ENCODE data around the gene KISS1R.

The KISS1R gene

DNA sequence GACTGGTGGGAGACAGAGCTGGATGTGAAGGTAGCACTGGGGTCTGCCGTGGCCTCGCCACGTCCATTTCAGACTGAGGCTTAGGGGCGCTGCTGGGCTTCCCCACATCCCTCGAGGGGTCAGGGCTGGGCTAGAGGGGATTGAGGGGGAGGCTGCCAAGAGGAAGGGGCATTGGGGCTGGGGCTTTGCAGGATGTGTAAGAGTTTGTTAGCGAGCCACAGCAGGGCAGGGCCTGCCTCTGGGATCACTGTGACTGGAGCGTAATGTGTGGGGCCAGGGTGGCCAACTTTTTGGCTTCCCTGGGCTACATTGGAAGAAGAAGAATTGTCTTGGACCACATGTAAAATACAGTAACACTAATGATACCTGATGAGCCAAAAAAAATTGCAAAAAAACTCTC, 22.8 kb downstream of the KISS1R start:
- DNase-seq: no peak

DNA sequence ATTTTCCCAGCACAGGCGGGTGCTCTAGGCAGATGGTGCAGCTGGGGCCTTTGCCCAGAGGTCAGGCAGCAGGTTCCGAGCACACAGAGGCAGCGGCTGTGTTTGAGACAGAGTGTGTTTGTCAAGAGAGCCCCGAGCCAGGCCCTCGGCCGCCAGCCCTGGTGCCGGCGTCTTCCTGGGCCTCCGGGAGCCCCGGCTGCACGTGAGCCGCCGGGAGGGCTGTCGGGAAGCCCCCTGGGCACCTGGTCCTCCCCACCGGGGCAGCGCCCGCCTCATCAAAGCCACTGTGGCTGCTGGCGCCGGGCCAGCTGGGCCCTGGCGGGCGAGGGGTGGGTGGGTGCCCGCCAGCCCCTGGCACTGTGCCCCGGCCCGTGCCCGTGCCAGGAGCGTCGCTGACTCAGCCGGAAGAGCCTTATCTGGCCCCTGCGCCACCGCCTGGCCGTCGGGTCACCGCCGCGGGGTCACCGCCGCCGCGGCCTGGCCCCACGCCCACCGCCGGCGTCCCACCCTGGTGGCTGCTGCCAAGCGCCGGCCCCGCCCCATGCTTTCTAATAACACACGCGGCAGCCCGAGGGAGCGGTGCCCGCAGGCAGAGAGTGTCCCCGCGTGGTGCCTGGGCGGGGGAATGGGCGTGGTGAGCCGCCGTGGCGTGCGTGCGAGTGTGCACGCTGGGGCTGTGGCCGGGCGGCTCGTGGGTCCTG, 23.6 kb downstream of the KISS1R start:
- DNase-seq: peak; percentile 45 to 75

DNA sequence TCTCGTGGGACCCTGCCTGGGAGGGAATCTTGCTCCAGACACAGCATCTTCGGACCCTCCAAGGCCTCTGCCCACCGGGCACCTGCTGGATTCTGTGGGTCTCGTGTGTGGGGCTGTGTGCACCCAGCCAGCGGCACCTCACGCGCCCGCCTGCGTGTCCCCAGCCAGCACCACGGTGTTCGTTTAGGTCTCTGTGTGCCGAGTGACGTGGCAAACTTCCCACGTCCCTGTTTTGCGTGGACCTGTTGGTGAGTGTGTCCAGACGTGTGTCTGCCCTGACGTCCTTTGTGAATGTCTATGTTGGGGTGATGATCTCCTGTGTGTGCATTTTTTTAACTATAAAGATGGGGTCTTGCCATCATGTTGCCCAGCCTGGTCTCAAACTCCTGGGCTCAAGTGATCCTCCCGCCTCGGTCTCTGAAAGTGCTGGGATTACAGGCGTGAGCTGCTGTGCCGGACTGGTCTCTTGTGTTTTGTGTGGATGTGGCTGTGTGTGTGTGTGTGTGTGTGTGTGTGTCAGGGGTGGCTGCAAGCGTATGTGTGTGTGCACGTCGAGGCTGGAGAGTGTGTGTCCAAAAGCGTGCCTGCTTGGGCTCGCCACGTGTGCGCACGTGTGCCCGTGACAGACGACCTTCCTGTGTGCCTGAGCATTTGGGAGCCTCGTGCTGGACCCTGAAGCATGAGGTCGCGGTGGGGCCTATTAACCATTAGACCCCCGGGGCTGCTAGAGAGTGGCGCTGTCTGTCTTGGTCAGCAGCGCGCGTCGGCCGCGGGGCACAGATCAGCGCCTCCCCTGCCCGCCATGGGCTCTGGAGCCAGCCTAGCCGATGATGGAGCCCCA, 24.4 kb downstream of the KISS1R start:
- DNase-seq: no peak

DNA sequence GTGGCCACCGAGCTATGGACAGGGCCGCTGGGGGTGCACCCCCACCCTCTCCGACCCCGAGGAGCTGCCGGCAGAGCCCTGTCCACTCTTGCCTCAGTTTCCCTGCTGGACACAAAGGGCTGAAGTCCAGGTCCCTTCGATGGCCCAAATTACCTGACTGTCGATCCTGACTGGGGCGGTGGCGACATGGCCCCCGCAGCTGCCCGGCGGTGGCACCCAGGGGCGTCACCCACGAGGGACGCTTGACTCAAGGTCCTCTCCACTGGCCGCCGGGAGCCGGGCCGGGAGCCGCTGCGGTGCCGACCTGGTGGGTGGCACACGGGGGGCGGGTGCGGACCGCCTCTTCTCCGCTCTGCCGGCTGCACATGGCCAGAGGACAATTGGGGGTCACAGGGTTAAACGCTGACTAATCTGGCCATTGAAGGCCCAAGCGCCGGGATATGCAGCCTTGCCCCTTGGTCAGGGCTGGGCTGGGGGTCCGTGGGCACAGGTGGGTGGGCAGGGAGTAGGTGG, 25.1 kb downstream of the KISS1R start:
- DNase-seq: no peak

DNA sequence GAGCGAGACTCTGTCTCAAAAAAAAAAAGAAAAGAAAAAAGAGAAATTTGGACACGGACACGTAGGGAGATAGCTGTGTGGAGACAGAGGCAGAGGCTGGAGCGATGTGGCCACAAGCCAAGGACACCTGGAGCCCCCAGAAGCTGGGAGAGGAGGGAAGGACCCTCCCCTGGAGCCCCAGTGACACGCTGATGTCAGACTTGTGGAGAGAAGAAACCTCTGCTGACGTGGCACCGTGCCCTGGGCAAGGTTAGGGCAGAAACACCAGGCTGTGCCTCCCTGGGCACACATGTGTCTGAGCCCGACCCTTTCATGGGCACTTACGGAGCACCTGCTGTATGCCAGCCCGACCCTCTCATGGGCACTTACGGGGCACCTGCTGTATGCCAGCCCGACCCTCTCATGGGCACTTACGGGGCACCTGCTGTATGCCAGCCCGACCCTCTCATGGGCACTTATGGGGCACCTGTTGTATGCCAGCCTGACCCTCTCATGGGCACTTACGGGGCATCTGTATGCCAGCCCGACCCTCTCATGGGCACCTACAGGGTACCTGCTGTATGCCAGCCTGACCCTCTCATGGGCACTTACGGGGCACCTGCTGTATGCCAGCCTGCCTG, 26.5 kb downstream of the KISS1R start:
- DNase-seq: no peak

DNA sequence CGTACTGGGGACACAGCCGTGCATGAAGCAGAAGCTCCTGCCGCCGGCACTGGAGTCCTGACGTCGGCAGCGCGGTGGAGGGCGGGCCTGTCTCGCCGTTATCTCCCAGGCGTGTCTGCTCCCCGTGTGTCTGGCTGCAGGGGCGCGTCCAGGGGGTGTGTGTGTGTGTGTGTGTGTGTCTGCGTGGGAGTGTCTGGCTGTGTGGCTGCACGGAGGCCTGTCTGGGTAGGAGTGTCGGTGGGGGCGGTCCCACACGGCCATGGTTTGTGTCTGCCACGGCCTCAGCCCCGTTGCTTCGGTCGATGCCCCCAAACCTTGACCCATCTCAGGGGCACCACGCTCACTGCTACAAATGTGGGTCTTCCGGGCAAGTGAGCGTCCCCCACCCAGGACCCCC, 27.0 kb downstream of the KISS1R start:
- DNase-seq: no peak

DNA sequence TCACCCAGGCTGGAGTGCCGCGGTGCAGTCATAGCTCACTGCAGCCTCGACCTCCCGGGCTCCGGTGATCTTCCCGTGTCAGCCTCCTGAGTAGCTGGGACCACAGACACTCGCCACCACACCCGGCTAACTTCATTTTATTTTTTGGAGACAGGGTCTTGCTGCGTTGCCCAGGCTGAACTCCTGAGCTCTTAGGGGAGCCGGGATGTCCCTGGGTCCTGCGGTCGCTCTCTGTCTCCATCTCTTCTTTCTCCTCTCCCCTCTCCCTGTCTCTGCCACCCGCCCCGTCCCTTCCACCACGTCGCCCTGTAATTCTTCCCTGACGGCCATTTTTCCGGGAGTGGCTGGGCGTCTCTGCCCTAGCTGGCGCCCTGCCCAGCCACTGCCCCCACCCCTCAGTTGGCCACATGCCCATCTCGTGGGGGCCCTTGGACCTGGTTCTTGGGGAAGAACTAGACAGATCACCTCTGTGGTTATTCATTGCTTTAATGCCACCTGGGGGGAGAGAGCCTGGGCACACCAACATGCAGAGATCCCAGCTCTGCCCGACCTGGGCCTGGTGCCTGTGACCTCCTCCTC, 27.6 kb downstream of the KISS1R start:
- DNase-seq: no peak

DNA sequence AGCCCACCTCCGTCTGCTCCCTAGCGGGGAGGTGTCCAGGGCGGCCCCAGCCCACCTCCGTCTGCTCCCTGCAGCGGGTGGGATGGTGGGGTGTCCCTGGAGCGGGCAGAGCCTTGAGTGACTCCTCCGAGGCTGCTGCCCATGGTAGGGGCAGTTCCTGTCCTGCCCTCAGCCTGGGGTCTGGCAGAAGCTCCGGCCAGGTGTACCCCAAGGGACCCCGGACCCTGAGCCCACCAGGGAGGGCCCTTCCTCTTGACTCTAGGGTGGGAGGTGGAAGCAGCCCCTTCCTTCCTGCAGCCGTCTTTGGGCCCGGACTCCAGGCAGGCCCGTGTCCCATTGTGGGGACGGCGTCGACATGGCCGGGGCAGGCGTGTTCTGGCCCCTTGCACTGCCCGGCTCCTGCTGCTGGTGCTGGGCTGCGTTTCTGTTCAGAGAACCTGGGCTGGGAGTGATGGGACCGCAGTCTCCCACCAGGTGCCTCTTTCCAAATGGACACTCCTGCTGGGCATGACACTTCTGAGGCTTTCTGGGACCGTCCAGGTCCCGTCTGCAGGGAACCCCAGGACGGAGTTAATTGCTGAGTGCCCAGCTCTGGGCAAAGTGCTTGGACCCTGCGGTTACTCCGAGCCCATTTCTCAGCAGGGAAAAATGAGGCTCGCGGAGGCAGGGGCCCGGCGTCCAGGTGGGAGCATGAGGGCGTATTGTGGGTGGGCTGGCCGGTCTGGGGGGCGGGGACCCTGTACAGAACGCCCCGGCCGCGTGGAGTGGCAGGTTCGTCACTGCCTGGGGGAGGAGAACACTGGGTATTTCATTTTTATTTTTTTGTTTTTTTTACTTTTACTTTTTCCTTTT, 28.5 kb downstream of the KISS1R start:
- no peak for DNase-seq

DNA sequence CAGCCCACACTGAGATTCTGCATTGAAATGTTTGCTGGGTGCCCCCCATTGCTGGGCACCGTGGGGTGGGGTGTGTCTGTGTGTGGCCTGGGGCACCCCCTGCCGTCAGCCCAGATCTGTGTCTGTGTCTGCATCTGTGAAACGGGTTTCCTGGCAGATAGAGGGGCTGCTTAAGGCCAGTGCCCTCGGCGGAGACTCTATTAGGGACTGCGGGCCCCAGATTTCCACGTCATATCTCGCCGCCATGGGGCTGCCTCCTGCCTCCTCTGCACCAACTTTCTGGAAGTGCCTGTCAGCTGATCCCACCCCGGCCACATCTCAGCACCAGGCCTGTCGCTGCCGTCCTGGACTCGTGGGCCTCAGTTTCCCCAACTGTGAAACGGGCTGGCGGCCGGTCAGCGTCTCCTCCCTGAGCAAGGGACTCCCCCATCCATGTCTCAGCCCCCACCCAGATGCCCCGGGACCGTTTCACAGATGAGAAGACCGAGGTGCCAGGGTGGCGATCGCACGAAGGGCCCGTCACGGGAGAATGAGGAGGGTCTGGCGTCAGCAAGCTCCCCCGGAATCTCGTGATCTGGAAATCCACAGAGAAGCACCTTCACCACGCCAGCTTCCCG, 30.1 kb downstream of the KISS1R start:
- no peak for DNase-seq

DNA sequence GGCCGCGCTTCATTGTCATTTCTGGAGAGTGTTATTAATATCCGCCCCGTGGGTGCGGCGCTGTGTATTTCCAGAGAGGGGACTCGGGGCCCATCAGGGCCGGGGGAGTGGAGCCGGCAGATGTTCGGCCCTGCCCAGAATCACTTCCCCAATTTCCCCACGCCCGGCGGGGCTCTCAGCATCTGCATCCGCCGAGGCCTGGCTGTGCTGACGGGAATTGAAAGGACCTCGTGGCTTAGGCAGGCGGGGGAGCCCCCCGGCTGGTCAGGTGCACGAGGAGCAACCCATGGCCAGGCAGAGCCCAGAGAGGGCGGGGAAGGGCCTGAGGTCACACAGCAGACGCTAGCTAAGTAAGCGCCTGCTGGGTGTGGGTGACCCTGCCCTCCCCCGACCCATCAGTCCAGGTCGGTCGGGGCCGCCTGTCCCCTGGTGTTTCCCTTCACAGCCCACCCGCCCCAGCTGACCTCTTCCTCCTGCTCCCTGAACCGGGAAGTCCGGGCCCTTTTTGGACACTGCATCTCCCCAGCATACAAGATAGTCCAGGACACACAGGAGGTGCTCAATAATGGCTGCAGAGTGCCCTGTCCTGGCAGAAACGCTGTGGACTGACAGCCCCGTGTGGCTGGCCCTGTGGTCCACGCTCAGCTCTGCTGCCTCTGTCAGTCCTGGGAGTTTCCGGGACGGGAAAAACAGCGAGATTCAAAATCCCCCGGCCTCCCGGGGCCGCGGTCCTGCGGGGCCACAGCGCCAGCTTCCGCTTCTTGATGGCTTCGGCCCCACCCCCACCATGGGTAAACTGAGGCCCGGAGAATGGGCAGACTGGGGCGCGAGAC, 30.8 kb downstream of the KISS1R start:
- DNase-seq: no peak

DNA sequence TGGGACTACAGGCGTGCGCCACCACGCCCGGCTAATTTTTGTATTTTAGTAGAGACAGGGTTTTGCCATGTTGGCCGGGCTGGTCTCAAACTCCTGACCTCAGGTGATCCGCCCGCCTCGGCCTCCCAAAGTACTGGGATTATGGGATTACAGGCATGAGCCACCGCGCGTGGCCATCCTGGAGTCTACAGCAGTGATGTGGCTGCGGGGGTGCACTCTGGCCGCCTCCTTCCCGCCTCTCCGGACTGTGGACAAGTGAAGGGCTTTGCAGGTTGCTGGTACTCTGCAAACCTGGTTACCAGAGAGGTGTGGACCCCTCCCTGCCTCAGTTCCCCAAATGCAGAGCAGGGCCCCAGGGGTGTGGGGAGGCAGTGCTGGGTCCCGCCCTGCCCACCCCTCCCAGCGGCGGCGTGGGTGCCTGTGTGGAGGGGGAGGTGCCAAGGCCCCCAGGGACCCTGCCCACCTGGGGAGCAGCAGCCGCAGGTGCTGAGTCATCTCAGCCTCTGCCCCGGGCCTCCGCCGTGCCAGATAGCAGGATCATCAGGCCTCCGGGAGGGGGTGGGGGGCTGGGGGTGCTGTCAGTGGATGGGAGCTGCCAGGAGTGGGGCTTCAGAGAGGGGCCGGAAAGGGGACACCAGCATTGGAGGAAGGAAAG, 31.8 kb downstream of the KISS1R start:
- no peak for DNase-seq

DNA sequence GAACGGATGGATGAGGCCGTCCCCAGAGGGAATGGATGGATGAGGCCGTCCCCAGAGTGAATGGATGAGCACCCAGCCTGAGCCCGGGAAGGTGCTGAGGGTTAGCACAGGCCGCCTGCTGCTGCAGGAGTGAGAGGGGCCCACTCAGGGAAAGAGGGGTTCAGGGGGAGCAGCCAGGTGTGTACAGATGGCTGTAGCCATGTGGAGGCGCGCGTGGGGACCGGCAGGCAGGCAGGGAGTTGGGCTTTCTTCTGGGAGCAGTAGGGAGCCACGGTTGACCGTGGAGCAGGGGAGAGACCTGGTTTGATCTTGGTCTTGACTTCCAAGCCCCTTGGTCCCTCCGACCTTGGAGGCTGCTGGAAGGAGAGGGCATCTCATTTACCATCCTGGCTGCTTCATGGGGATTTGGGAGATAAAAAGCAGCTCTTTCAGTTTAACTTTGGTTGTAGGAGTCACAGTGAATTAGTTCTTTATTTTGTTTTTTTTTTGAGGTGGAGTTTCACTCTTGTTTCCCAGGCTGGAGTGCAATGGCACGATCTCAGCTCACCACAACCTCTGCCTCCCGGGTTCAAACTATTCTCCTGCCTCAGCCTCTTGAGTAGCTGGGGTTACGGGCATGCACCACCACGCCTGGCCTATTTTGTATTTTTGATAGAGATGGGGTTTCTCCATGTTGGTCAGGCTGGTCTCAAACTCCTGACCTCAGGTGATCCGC, 33.4 kb downstream of the KISS1R start:
- no peak for DNase-seq

DNA sequence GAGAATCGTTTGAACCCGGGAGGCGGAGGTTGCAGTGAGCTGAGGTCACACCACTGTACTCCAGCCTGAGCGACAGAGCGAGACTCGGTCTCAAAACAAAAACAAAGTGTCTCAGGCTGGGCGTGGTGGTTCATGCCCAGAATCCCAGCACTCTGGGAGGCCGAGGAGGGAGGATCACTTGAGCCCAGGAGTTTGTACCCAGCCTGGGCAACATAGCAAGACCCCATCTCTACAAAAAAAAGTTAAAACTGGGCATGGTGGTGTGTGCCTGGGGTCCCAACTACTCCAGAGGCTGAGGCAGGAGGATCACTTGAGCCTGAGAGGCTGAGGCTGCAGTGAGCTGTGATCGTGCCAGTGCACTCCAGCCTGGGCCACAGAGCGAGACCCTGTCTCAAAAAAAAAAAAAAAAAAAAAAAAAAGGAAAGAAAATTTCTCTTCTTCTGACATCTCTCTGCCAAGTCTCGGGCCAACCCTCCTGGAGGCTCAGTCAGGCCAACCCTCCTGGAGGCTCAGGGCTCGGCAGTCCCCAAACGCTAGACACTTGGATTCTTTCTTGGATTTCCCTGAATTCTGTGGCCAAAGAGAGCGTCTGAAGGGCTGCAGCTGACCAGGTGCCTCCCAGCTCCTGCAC, 35.0 kb downstream of the KISS1R start:
- DNase-seq: no peak

DNA sequence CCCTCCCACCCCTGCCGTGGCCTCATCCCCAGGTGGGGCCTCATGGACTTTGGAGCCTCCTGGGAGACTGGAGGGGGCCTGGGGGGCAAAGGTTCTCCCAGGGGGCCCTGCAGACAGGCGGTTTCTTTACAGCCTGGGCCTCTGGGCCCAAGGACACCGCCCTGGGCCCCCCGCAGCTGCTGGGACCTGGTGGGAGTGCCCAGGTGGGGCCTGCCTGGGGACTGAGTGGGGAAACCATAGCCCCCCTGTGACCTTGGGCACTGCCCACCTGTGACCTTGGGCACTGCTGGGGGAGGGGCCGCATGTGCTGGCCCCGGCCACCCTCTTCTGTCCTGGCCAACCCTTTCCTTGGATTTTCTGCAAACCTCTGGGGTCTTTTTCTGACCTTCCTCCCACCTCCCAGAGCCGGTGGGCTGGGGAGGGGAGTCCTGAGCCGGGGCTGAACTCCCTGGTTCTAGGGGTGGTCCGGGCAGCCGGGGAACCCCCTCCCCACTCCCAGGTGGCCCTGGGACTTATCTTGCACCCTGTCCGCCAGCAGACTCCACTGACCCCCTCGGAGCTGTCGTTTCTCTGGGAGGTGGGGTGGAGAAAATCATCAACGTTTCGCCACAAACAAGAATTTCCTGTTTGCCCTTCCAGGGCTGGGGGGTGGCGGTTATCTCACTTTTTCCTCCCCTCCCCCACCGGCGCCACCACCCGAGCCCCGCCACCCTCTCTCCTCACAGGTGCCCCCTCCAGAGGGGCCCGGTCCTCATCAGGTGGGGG, 35.7 kb downstream of the KISS1R start:
- DNase-seq: no peak

DNA sequence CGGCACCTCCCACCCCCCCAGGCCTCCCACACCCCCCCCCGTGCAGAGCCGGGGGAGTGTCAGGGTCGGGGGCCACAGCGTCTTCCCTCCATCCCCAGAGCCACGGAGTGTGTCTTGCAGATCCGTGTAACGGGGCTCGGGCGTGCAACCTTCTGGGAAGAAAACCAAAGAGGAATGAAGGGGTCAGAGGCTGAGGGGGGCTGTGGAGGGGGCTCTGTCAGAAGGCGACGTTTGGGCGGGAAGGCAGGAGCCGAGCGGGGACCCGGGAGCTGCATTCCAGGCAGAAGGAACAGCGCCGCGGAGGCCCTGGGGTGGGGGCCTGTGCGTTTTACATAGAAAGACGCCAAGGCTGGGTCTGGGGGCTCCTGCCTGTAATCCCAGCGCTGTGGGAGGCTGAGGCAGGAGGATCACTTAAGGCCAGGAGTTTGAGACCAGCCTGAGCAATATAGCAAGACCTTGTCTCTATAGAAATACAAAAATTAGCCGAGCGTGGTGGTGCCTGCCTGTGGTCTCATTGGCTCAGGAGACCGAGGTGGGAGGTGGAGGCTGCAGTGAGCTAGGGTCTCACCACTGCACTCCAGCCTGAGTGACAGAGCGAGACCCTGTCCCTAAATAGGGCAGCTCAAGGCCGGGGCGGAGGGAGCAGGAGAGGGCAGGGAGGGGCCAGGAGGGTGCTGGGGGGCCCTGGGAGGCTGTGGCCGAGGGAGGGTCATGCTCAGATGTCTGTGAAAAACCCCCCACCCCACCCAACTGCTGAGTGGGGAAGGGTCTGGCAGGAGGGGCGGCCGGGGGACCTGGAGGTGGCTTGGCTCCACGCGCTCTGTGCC, 36.5 kb downstream of the KISS1R start:
- no peak for DNase-seq

DNA sequence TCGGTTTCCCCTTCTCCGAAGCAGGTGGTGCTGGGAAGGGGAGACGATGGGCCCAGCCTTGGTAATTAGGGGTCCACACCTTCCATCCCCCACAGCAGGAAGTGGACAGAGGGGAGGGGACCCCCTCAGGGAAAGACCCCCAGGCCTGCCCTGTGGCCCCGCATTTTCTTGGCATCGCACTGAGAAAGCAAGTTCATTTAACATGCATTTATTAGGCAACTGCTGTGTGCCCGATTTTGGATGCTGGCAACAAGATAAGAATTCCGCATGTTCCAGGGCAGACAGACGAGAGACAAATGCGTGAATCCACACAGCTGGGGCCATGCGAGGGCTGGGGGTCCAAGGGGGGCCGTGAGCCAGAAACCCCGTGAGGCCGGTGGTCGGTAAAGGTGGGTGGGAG, 37.1 kb downstream of the KISS1R start:
- DNase-seq: no peak

DNA sequence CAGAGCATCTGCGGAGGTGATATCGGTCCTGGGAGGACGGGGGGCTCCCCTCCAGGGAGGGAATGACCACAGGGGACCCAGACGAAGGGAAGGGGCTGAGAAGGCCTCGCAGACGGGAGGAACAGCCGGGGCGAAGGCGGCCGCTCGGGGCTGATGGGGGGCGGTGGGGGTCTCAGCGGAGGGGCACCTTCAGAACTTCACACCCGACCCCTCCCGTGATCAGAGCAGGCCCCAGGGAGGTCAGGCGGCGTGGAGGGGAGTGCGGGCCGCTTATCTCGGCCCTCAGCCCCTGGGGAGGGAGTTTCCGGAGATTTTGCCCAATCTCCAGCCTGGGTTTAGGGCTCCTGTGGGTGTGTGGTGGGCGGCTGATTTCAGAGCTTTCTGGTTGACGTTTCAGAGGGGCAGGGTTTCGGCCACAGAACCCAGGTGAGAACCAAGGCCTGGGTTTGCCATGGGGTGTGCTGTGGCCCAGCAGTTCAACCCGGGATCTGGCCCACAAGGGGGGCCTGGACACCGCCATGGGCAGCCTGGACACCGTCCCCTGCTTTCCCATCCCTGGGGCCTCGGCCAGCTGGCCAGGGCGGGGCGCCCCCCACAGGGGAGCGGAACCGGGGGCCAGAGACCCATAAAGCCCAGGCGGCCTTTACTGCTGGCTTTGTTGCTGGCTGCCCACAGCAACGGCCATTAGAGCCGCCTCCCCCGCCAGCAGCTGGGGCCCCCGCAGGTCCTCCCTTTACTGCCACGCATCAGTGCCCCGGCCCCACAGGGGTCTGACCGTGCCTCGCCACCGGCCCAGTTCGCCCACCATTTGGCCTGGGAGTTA, 37.8 kb downstream of the KISS1R start:
- DNase-seq: no peak

Data from SW 1271 (cell line).